K562 (cell line): ENCODE results near the gene CELSR1. TPM values are rescaled to one million over a fixed set of nuclear protein-coding genes. Genes with fewer than 3 reads are reported as not detected.

Experiments used
- ATAC-seq: fragments of 200-7000 bp; cut with Tn5 transposase; 3 replicates; pipeline ENCODE4 v1.9.1; 2020; ENCODE audit warnings: moderate library complexity
- BruUV-seq: library from RNA; stranded (reverse); fragments of 400-500 nt; replicated peaks from 2 replicates; lab custom pipeline; 2021; lab: Mats Ljungman, UMichigan
- CTCF ChIA-PET: fragments of 300-600 bp; formaldehyde crosslinking; extraction: SDS; loops from one replicate; lab custom pipeline; 2021; ENCODE audit warnings: low intra/inter-chr PET ratio; lab: Yijun Ruan, JAX
- POLR2A ChIA-PET: fragments of 300-600, 350-650 bp; sonication (Branson Sonifier 250); formaldehyde crosslinking; extraction: SDS; loops from one replicate; lab custom pipeline; 2021; ENCODE audit warnings: antibody characterized with exemption, inconsistent platforms; lab: Yijun Ruan, JAX
- DNase-seq, 4 experiments: peaks; one replicate each; pipeline versions ENCODE4 v3.0.0 to v3.0.0-alpha.2; 2011 to 2018; ENCODE audit warnings: low spot score in 3 of 4, mixed read lengths in 3 of 4; ENCODE audit errors: extremely low read depth in 1 of 4
- FAIRE-seq: peaks from 2 replicates; lab custom pipeline; 2011; peaks lifted over from hg19 to GRCh38; lab: Jason Lieb, UNC
- H2AFZ ChIP-seq: 2 replicates; pipeline ENCODE4 v1.6.0; 2011; ENCODE audit warnings: low read depth, low read length, control low read depth, inconsistent platforms
- H3K27ac ChIP-seq: fragments of 200-600 bp; 3 replicates; pipeline ENCODE4 v1.8.0; 2011; ENCODE audit warnings: low read depth, mild to moderate bottlenecking, control low read depth, inconsistent platforms, low read length, moderate library complexity, mixed read lengths; ENCODE audit errors: extremely low read depth
- H3K27me3 ChIP-seq, 2 experiments: fragments of 300-600 bp in 1 of 2; 2 replicates in 1 of 2; 3 replicates in 1 of 2; pipeline versions ENCODE4 v1.6.0 to v1.8.0; 2011; ENCODE audit warnings: inconsistent platforms in 2 of 2, low read length in 2 of 2, mild to moderate bottlenecking in 1 of 2, mixed read lengths in 1 of 2, moderate library complexity in 1 of 2; ENCODE audit not compliant: control insufficient read depth in 2 of 2, insufficient read depth in 2 of 2
- H3K36me3 ChIP-seq: fragments of 300-600 bp; 3 replicates; pipeline ENCODE4 v1.8.0; 2011; ENCODE audit warnings: mild to moderate bottlenecking, low read length, inconsistent platforms; ENCODE audit not compliant: control insufficient read depth, insufficient read depth
- H3K4me1 ChIP-seq, 2 experiments: fragments of 200-600 bp in 1 of 2; replicated peaks in 1 of 2; 2 replicates in 1 of 2; 3 replicates in 1 of 2; pipeline versions ENCODE4 v1.5.1 to v1.8.0; 2011; ENCODE audit warnings: inconsistent platforms in 2 of 2, low read length in 2 of 2, mild to moderate bottlenecking in 1 of 2, mixed read lengths in 1 of 2, moderate library complexity in 1 of 2; ENCODE audit not compliant: control insufficient read depth in 2 of 2, insufficient read depth in 2 of 2
- H3K4me2 ChIP-seq: 2 replicates; pipeline ENCODE4 v1.6.1; 2011; ENCODE audit warnings: low read length, control low read depth, inconsistent platforms, mixed read lengths; ENCODE audit not compliant: insufficient read depth
- H3K4me3 ChIP-seq: fragments of 200-600 bp; sonication (generic), shearing (Covaris generic); 2 replicates; pipeline ENCODE4 v1.5.1; 2016; ENCODE audit warnings: control low read depth, inconsistent platforms
- H3K79me2 ChIP-seq: fragments of 200-600 bp; 3 replicates; pipeline ENCODE4 v1.8.0; 2011; ENCODE audit warnings: low read length, inconsistent platforms; ENCODE audit not compliant: control insufficient read depth, insufficient read depth
- H3K9ac ChIP-seq, 2 experiments: 2 replicates each; pipeline versions ENCODE4 v1.6.0 to v1.6.1; 2011; ENCODE audit warnings: low read depth in 2 of 2, low read length in 2 of 2, control low read depth in 1 of 2, inconsistent platforms in 1 of 2, mild to moderate bottlenecking in 1 of 2, mixed read lengths in 1 of 2; ENCODE audit not compliant: insufficient read depth in 1 of 2
- H3K9me1 ChIP-seq: one replicate; pipeline ENCODE4 v1.6.0; 2011; ENCODE audit warnings: inconsistent platforms, mild to moderate bottlenecking, low read length, moderate library complexity; ENCODE audit not compliant: control insufficient read depth, insufficient read depth
- H3K9me3 ChIP-seq: replicated peaks from 2 replicates; pipeline ENCODE4 v1.5.1; 2011; ENCODE audit warnings: low read depth, low read length, inconsistent platforms; ENCODE audit not compliant: control insufficient read depth, insufficient read depth
- H4K20me1 ChIP-seq: replicated peaks from 2 replicates; pipeline ENCODE4 v1.6.1; 2011; ENCODE audit warnings: low read length, inconsistent platforms, mixed read lengths; ENCODE audit not compliant: control insufficient read depth, insufficient read depth
- CBX3 ChIP-seq, 2 experiments: IDR thresholded peaks; 1 replicate in 1 of 2; 2 replicates in 1 of 2; pipeline ENCODE4 v1.6.1; 2012; ENCODE audit warnings: inconsistent platforms in 2 of 2, low read length in 2 of 2, borderline replicate concordance in 1 of 2, control low read depth in 1 of 2
- E2F5 ChIP-seq: sonication (generic); formaldehyde crosslinking; IDR thresholded peaks from 2 replicates; pipeline ENCODE4 v1.8.0; 2022; ENCODE audit warnings: mild to moderate bottlenecking, missing genetic modification reagents
- ETV1 ChIP-seq: fragments of 450-650 bp; conservative IDR thresholded peaks from 2 replicates; pipeline ENCODE4 v1.6.1; 2016; ENCODE audit warnings: missing genetic modification characterization, control low read depth, low read depth, missing compliant biosample characterization
- NR2C1 ChIP-seq, 2 experiments: fragments of 450-650 bp; IDR thresholded peaks; 2 replicates each; pipeline ENCODE4 v1.6.1; 2017; ENCODE audit warnings: mild to moderate bottlenecking in 2 of 2, antibody characterized with exemption in 1 of 2, inconsistent platforms in 1 of 2, missing compliant biosample characterization in 1 of 2, missing genetic modification characterization in 1 of 2
- PBX2 ChIP-seq, 2 experiments: IDR thresholded peaks in 1 of 2; conservative IDR thresholded peaks in 1 of 2; 2 replicates each; pipeline ENCODE4 v1.6.1; 2016; ENCODE audit warnings: low read depth in 2 of 2, mild to moderate bottlenecking in 1 of 2, missing compliant biosample characterization in 1 of 2, missing genetic modification characterization in 1 of 2, moderate library complexity in 1 of 2
- PRMT5 ChIP-seq: sonication (generic); formaldehyde crosslinking; IDR thresholded peaks from 2 replicates; pipeline ENCODE4 v1.5.0; 2020; ENCODE audit warnings: missing genetic modification reagents
- RAD51 ChIP-seq: fragments of 450-650 bp; IDR thresholded peaks from 2 replicates; pipeline ENCODE4 v1.7.1; 2016; ENCODE audit warnings: low read depth, mild to moderate bottlenecking, borderline replicate concordance
- SMARCC2 ChIP-seq: fragments of 450-650 bp; IDR thresholded peaks from 2 replicates; pipeline ENCODE4 v1.6.1; 2017; ENCODE audit warnings: antibody characterized with exemption, moderate library complexity, mild to moderate bottlenecking, low read depth
- SNIP1 ChIP-seq: fragments of 450-650 bp; IDR thresholded peaks from 2 replicates; pipeline ENCODE4 v1.7.1; 2017; ENCODE audit warnings: low read depth, mild to moderate bottlenecking
- WHSC1 ChIP-seq: IDR thresholded peaks from one replicate; pipeline ENCODE4 v1.6.1; 2012; ENCODE audit warnings: low read length, control low read depth, inconsistent platforms
- ZNF408 ChIP-seq: fragments of 250-450 bp; sonication (Bioruptor Pico); IDR thresholded peaks from 2 replicates; pipeline ENCODE4 v1.4.0; 2020; ENCODE audit warnings: low read depth, mild to moderate bottlenecking, moderate library complexity
- ZNF655 ChIP-seq: fragments of 250-450 bp; sonication (Bioruptor Pico); IDR thresholded peaks from 2 replicates; pipeline ENCODE4 v1.5.0; 2021
- WGBS: fragments of 100-300 bp; shearing (Covaris generic); methylation state at CpG from one replicate; pipeline ENCODE4 v1.1.6; 2016; ENCODE audit warnings: low coverage, mixed read lengths; ENCODE audit not compliant: insufficient coverage; ENCODE audit errors: missing lambda C conversion rate; 5-methylcytosine and 5-hydroxymethylcytosine counted together
- in situ Hi-C: fragments of 300-500 bp; cut with MboI; formaldehyde crosslinking; loops from 4 replicates; pipeline ENCODE4 v1.15.0; 2018; ENCODE audit warnings: inconsistent platforms, mixed read lengths
- intact Hi-C: fragments of 100-400 bp; cut with micrococcal nuclease; formaldehyde crosslinking; loops from 2 replicates; pipeline ENCODE4 v1.14.2; 2022
- polyA plus RNA-seq, 8 experiments: library from polyadenylated mRNA; depleted of rRNA in 4 of 8; stranded (reverse) in 5 of 8; unstranded in 3 of 8; fragments of >200 nt; fragmentation: Nextera tagmentation in 2 of 8; fragmentation: Illumina TruSeq in 1 of 8; extraction: Ambion mirVana in 2 of 8; extraction: Trizol in 1 of 8; gene quantifications; 2 replicates each; pipeline versions ENCODE4 v1.2.1 to v1.2.3, GENCODE V29; 2011 to 2014; ENCODE audit warnings: inconsistent platforms in 1 of 8, missing spikeins in 1 of 8
- total RNA-seq, 7 experiments: library from RNA; depleted of rRNA in 6 of 7; stranded (reverse); fragments of >200 nt in 6 of 7; fragmentation: Illumina TruSeq in 2 of 7; extraction: Trizol in 2 of 7; gene quantifications; 2 replicates each; pipeline versions ENCODE4 v1.2.1 to v1.2.3, GENCODE V29; 2011 to 2021; ENCODE audit warnings: low replicate concordance in 1 of 7

CELSR1 gene
- total and polyA plus RNA-seq, 9 of the 15 experiments (the other 6 are each of a cell fraction or from before 2014, with no cell fraction given), result under 0.01 to 0.09 TPM; not detected in 7

- peaks cover 0 to 3% of the 10 kb centered on the region in 2 experiments; a peak in 1 of 5 replicates for H3K4me1 ChIP-seq
- H3K4me2 ChIP-seq, result no peak overlapping the region
- no TSS peak for BruUV-seq
- H3K4me3 ChIP-seq, result no peak overlapping the region
- no peaks in the 10 kb centered on the region for H3K79me2 ChIP-seq
- in situ Hi-C loops, result loop anchor here (25.0 kb wide), 1 partner anchor 306 kb away; no protein-coding TSS in a partner anchor
- intact Hi-C loops, result no loop called here
- no peaks in the 10 kb centered on the region for H3K27me3 ChIP-seq
- ATAC-seq (no peak), DNase-seq (no peak), FAIRE-seq (no peak)
- no peak for TF ChIP-seq RAD51
- TF ChIP-seq CBX3 (IDR thresholded peaks at IDR 0.05; ENCODE audit: borderline replicate concordance in 1 of 2, low read length in 2 of 2), result no peak
- TF ChIP-seq PRMT5 (CRISPR knock-in tag), result no peak
- TF ChIP-seq SNIP1, result no peak
- no peak for TF ChIP-seq E2F5 (CRISPR knock-in tag)
- TF ChIP-seq ZNF655, result no peak
- TF ChIP-seq NR2C1 (IDR thresholded peaks at IDR 0.05), result no peak
- no peak for TF ChIP-seq NR2C1 (tag; IDR thresholded peaks at IDR 0.05)
- TF ChIP-seq ZNF408 (CRISPR knock-in tag), result no peak
- TF ChIP-seq SMARCC2, result no peak
- no peak for TF ChIP-seq PBX2 (CRISPR knock-in tag; IDR thresholded peaks at IDR 0.05; ENCODE audit: low read depth)
- no peak for TF ChIP-seq PBX2 (tag; conservative IDR thresholded peaks at IDR 0.05; ENCODE audit: low read depth)
- TF ChIP-seq ETV1, result no peak
- no peak for TF ChIP-seq WHSC1
- ChIA-PET POLR2A (no interaction called here), CTCF (no interaction called here)
- no peak overlapping the region for H3K27ac ChIP-seq
- H3K9me1 ChIP-seq, result no peaks in the 10 kb centered on the region
- WGBS, result 99% methylated on average over 9 of the region's 15 CpGs
- no peak overlapping the region for H2AFZ ChIP-seq
- H4K20me1 ChIP-seq, result no peaks in the 10 kb centered on the region
- H3K9me3 ChIP-seq, result no peaks in the 10 kb centered on the region
- no peak overlapping the region for H3K9ac ChIP-seq
- peaks cover 65% of the 10 kb centered on the region; the same call in 2 of the 3 replicates for H3K36me3 ChIP-seq
These were observed 218.8 kb downstream of the CELSR1 start for GRCh38 chr22:46318576-46318975.
